ENCODE measurements around the gene TRUB2.

DNA sequence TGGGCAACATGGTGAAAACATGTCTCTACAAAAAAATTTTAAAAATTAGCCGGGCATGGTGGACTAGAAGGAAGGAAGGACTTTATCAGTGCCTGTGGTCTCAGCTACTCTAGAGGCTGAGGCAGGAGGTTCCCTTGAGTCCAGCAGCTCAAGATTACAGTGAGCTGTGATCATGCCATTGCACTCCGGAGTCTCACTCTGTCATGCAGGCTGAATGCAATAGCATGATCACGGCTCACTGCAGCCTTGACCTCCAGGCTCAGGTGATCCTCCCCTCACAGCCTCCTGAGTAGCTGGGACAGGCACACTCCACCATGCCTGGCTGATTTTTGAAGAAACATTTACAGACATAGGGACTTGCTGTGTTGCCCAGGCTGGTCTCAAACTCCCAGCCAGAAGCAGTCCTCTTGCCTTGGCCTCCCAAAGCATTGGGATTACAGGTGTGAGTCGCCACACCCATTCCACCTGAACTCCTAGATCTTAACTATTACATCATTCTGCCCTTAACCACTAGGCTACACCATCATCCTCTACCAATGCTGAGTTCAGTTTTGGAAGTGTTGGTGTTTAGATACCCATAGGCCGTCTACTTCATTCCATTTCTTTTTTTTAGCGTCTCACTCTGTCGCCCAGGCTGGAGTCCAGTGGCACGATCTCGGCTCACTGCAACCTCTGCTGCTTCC is 46.9 kb upstream of the TRUB2 start:
- TF ChIP-seq CTCF (IDR thresholded peaks at IDR 0.05) (no peak), POLR2A (IDR thresholded peaks at IDR 0.05) (no peak)
